ENCODE results near the gene PELI2.

- TF ChIP-seq, protein P1, sequence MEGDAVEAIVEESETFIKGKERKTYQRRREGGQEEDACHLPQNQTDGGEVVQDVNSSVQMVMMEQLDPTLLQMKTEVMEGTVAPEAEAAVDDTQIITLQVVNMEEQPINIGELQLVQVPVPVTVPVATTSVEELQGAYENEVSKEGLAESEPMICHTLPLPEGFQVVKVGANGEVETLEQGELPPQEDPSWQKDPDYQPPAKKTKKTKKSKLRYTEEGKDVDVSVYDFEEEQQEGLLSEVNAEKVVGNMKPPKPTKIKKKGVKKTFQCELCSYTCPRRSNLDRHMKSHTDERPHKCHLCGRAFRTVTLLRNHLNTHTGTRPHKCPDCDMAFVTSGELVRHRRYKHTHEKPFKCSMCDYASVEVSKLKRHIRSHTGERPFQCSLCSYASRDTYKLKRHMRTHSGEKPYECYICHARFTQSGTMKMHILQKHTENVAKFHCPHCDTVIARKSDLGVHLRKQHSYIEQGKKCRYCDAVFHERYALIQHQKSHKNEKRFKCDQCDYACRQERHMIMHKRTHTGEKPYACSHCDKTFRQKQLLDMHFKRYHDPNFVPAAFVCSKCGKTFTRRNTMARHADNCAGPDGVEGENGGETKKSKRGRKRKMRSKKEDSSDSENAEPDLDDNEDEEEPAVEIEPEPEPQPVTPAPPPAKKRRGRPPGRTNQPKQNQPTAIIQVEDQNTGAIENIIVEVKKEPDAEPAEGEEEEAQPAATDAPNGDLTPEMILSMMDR (IDR thresholded peaks at IDR 0.05; ENCODE audit: poor library complexity), result no peak
- no peak for TF ChIP-seq EZH2 (IDR thresholded peaks at IDR 0.05; ENCODE audit: borderline replicate concordance)
These were observed 206.2 kb downstream of the PELI2 start for GRCh38 chr14:56324454-56324853.

Data from hepatocyte (in vitro differentiated cells).